Fibroblast of lung (primary cell): Measurements from ENCODE around the gene TTC22.

Source experiments
- CTCF ChIP-seq, 2 donors: IDR thresholded peaks in 1 of 2; conservative IDR thresholded peaks in 1 of 2; 1 replicate in 1 of 2; 2 replicates in 1 of 2; pipeline ENCODE4 v1.5.1; 2011 to 2012; ENCODE audit warnings: low read length in 2 of 2, control low read depth in 1 of 2, inconsistent platforms in 1 of 2, low read depth in 1 of 2, mild to moderate bottlenecking in 1 of 2
- EZH2 ChIP-seq: IDR thresholded peaks from 2 replicates; pipeline ENCODE4 v1.5.1; 2012; ENCODE audit warnings: low read length, control low read depth, mild to moderate bottlenecking; ENCODE audit errors: missing control alignments

- TF ChIP-seq CTCF (conservative IDR thresholded peaks at IDR 0.05 in 1 of 2, IDR thresholded peaks at IDR 0.05 in 1 of 2; ENCODE audit: low read depth in 1 of 2, low read length in 2 of 2) (no peak), EZH2 (no peak)
Measured at GRCh38 chr1:54844564-54844963, 43.4 kb upstream of the TTC22 start.
